HEK293 (cell line): ENCODE results near the gene RBFOX1.

Experiments used
- CTCF ChIP-seq: fragments of 450-650 bp; formaldehyde crosslinking; IDR thresholded peaks from 2 replicates; pipeline ENCODE4 v1.5.1; 2016; ENCODE audit warnings: missing biosample characterization, missing genetic modification characterization
- KLF8 ChIP-seq: fragments of 450-650 bp; formaldehyde crosslinking; IDR thresholded peaks from 2 replicates; pipeline ENCODE4 v1.5.1; 2016; ENCODE audit warnings: missing biosample characterization, missing genetic modification characterization
- PRDM1 ChIP-seq: fragments of 450-650 bp; formaldehyde crosslinking; IDR thresholded peaks from 2 replicates; pipeline ENCODE4; 2016; ENCODE audit warnings: missing biosample characterization, missing genetic modification characterization
- PRDM4 ChIP-seq: fragments of 450-650 bp; formaldehyde crosslinking; IDR thresholded peaks from 2 replicates; pipeline ENCODE4 v1.5.1; 2017; ENCODE audit warnings: missing biosample characterization, missing genetic modification characterization
- REST ChIP-seq: fragments of 450-650 bp; formaldehyde crosslinking; IDR thresholded peaks from 2 replicates; pipeline ENCODE4 v1.5.1; 2016; ENCODE audit warnings: missing biosample characterization, missing genetic modification characterization
- ZNF274 ChIP-seq, 2 experiments: fragments of 200-500 bp in 1 of 2; fragments of 450-650 bp in 1 of 2; sonication (Bioruptor generic) in 1 of 2; formaldehyde crosslinking in 1 of 2; IDR thresholded peaks; 2 replicates each; pipeline versions ENCODE4 v1.5.1 to v1.6.1; 2014 to 2016; ENCODE audit warnings: borderline replicate concordance in 1 of 2, inconsistent platforms in 1 of 2, low read length in 1 of 2, missing biosample characterization in 1 of 2, missing genetic modification characterization in 1 of 2
- ZNF658 ChIP-seq: fragments of 450-650 bp; formaldehyde crosslinking; IDR thresholded peaks from 2 replicates; pipeline ENCODE4; 2016; ENCODE audit warnings: missing biosample characterization, missing genetic modification characterization

- TF ChIP-seq PRDM4 (tag by site-specific recombination) = no peak
- TF ChIP-seq ZNF658 (tag by site-specific recombination) = no peak
- TF ChIP-seq CTCF (tag by site-specific recombination) = no peak
- no peak for TF ChIP-seq KLF8 (tag by site-specific recombination)
- no peak for TF ChIP-seq ZNF274 (IDR thresholded peaks at IDR 0.05; ENCODE audit: low read length)
- no peak for TF ChIP-seq ZNF274 (tag by site-specific recombination; IDR thresholded peaks at IDR 0.05; ENCODE audit: borderline replicate concordance)
- TF ChIP-seq REST (tag by site-specific recombination) = no peak
- TF ChIP-seq PRDM1 = no peak
Observed at GRCh38 chr16:7547736-7548135, 215.1 kb downstream of the RBFOX1 start.
